Measurements from ENCODE around the gene SKIC2. TPM values are rescaled to one million over a fixed set of nuclear protein-coding genes. Genes with fewer than 3 reads are reported as not detected.
"Not testable (repeated sequence)": the region's sequence is repeated elsewhere in the genome, so short reads cannot be mapped to it uniquely, and the experiment has no call there.

The SKIC2 gene
- total and polyA plus RNA-seq, 2 of the 4 experiments (the other 2 are of a cell fraction), result 30.6 to 46.0 TPM

- BruUV-seq (replicated peaks); H3K18ac ChIP-seq (ENCODE audit: low read depth, low read length); H2BK5ac ChIP-seq (ENCODE audit: low read depth, low read length, poor library complexity, severe bottlenecking); H3K14ac ChIP-seq (replicated peaks; ENCODE audit: low read depth, low read length); dilution Hi-C loops (cut with HindIII; ENCODE audit: low sequenced_read_pairs, unreplicated experiment); H4K20me1 ChIP-seq (ENCODE audit: insufficient read depth, low read length); DNase-seq; intact Hi-C loops (cut with micrococcal nuclease); H2BK15ac ChIP-seq (ENCODE audit: low read depth, low read length); H3K4ac ChIP-seq (ENCODE audit: low read depth, low read length); H4K5ac ChIP-seq (ENCODE audit: low read depth, low read length); H2BK120ac ChIP-seq (ENCODE audit: low read depth, low read length); ATAC-seq (ENCODE audit: low read depth); H3K9me1 ChIP-seq (ENCODE audit: insufficient read depth, low read length); H2AFZ ChIP-seq (replicated peaks; ENCODE audit: low read length, poor library complexity); CTCF ChIA-PET; H4K91ac ChIP-seq (ENCODE audit: insufficient read depth, low read depth, low read length); H2BK20ac ChIP-seq (ENCODE audit: low read depth, low read length); H3K4me1 ChIP-seq (ENCODE audit: control insufficient read depth, insufficient read depth, low read length); H3K23ac ChIP-seq (ENCODE audit: low read depth, low read length); H3K56ac ChIP-seq (ENCODE audit: extremely low read depth, insufficient read depth, low read length); H2AK5ac ChIP-seq (ENCODE audit: low read depth, low read length); H4K8ac ChIP-seq (ENCODE audit: low read depth in 2 of 2, low read length in 2 of 2); H3K36me3 ChIP-seq (ENCODE audit: control insufficient read depth, insufficient read depth, low read length); POLR2A ChIA-PET (ENCODE audit: unreplicated experiment); H3K4me3 ChIP-seq (ENCODE audit: insufficient read depth, low read depth, low read length); H3K27me3 ChIP-seq (ENCODE audit: control insufficient read depth, insufficient read depth, low read length); H3K4me2 ChIP-seq (ENCODE audit: low read depth, low read length); H3K9ac ChIP-seq (ENCODE audit: low read depth, low read length); H3K27ac ChIP-seq (ENCODE audit: insufficient read depth, low read length); H3K9me3 ChIP-seq (ENCODE audit: control insufficient read depth, insufficient read depth, low read length); H2AK9ac ChIP-seq (replicated peaks; ENCODE audit: low read depth, low read length, poor library complexity): not testable (repeated sequence)
- no CpG with 5 or more reads among the region's 30 CpGs for WGBS, 2 experiments (ENCODE audit: extremely low coverage in 2 of 2, insufficient read length in 1 of 2)
- in situ Hi-C loops (cut with MboI; ENCODE audit: low sequenced_read_pairs), result loop anchor here (10.0 kb wide), 2 partner anchors 139 to 199 kb away; partner anchors contain the start of genes AGPAT1 and RNF5
- H3K79me1 ChIP-seq (ENCODE audit: low read depth in 1 of 2, low read length in 2 of 2), result peaks cover 19 to 40% of the 10 kb centered on the region in 2 experiments
Observed at GRCh38 chr6:31976065-31976464, 17.1 kb downstream of the SKIC2 start.
